ENCODE data around the gene KCNJ16. TPM values are rescaled to one million over a fixed set of nuclear protein-coding genes. Genes with fewer than 3 reads are reported as not detected.

KCNJ16 gene
- total RNA-seq, 1 donor from 2014 or later = 0.35 TPM

DNA sequence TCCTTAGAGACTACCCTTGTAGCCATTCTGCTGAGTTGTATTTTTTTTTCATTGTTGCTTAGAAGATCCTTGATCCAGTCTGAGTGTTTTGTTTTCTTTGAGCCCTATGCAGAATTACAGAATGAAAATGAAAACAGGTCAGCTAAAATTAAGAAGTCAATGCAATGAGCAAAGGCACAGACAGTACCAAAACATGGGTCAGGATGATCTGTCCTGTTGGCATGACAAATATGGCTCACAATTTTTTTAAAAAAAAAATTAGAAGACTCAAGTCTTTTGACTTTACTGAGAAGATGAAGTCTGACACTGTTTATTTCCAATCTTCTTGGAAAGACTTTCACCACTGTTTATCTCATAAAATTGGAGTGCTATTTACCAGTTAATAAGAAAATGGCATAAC, 32.4 kb downstream of the KCNJ16 start:
- H3K9me3 ChIP-seq = no peaks in the 10 kb centered on the region
- no peaks in the 10 kb centered on the region for H3K4me1 ChIP-seq
- DNase-seq = no peak
- no peak for ATAC-seq
- H3K4me3 ChIP-seq = no peak overlapping the region
- H3K27ac ChIP-seq = no peak overlapping the region
- no peaks in the 10 kb centered on the region for H3K36me3 ChIP-seq
- no peaks in the 10 kb centered on the region for H3K27me3 ChIP-seq
- TF ChIP-seq CTCF (IDR thresholded peaks at IDR 0.05) = no peak
- intact Hi-C loops (cut with DNase I) = no loop called here

GRCh38 chr17:70107904-70108565, 33.0 kb downstream of the KCNJ16 start:
- Histone ChIP-seq H3K36me3 (no peaks in the 10 kb centered on the region), H3K9me3 (no peaks in the 10 kb centered on the region), H3K4me3 (no peak overlapping the region), H3K27me3 (no peaks in the 10 kb centered on the region), H3K4me1 (no peaks in the 10 kb centered on the region), H3K27ac (no peak overlapping the region)
- intact Hi-C loops (cut with DNase I) = no loop called here
- no peak for TF ChIP-seq CTCF (IDR thresholded peaks at IDR 0.05)
- DNase-seq = no peak
- ATAC-seq = no peak

DNA sequence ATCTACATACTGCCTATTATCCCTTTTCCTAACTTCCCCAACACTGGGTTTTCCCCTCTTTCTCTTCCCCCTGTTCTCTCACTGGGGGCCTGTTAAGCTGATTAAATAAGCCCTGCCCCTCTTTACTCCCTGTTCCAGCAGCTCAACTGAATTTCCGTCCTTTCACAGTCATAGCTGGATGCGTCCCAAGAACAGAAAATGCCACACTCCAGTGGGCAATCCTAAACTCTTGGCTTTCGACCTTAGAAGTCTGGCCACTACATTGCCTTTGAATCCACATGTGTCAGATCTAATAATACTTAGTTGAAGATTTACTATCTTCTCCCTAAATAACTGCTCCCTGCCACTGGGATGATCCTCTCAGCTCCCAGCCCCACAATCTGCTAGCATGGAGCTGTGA, 34.5 kb downstream of the KCNJ16 start:
- intact Hi-C loops (cut with DNase I) = no loop called here
- Histone ChIP-seq H3K9me3 (no peaks in the 10 kb centered on the region), H3K4me1 (no peaks in the 10 kb centered on the region), H3K4me3 (no peak overlapping the region), H3K27ac (no peak overlapping the region), H3K27me3 (no peaks in the 10 kb centered on the region), H3K36me3 (no peaks in the 10 kb centered on the region)
- ATAC-seq = no peak
- no peak for DNase-seq
- no peak for TF ChIP-seq CTCF (IDR thresholded peaks at IDR 0.05)

GRCh38 chr17:70110443-70110880, 35.4 kb downstream of the KCNJ16 start:
- DNase-seq (no peak), ATAC-seq (no peak)
- TF ChIP-seq CTCF (IDR thresholded peaks at IDR 0.05) = no peak
- H3K27me3 ChIP-seq = no peaks in the 10 kb centered on the region
- no peaks in the 10 kb centered on the region for H3K4me1 ChIP-seq
- no peak overlapping the region for H3K4me3 ChIP-seq
- no peaks in the 10 kb centered on the region for H3K36me3 ChIP-seq
- intact Hi-C loops (cut with DNase I) = no loop called here
- H3K9me3 ChIP-seq = no peaks in the 10 kb centered on the region
- no peak overlapping the region for H3K27ac ChIP-seq

DNA sequence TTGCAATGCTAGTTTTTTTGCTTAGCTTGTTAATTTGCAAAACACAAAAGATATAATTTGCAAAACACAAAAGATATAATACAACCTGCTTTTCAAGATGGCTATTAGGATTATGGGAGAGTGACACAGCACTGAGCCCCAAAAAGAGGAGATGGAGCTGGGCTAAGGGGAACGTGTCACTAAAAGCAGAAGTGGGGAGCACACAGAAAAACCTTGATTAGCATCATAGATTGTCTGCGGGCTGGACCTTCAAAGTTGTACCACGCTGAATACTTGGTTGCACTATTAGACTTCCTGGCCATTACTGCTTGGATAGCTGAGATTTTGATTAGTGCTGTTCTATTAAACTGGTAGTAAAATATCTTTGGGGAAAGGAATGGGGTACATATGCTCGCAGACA, 36.2 kb downstream of the KCNJ16 start:
- no peaks in the 10 kb centered on the region for H3K36me3 ChIP-seq
- no peaks in the 10 kb centered on the region for H3K27me3 ChIP-seq
- H3K9me3 ChIP-seq = no peaks in the 10 kb centered on the region
- H3K4me1 ChIP-seq = no peaks in the 10 kb centered on the region
- DNase-seq = no peak
- TF ChIP-seq CTCF (IDR thresholded peaks at IDR 0.05) = no peak
- intact Hi-C loops (cut with DNase I) = no loop called here
- no peak for ATAC-seq
- no peak overlapping the region for H3K4me3 ChIP-seq
- no peak overlapping the region for H3K27ac ChIP-seq

GRCh38 chr17:70114405-70114804, 39.4 kb downstream of the KCNJ16 start:
- Histone ChIP-seq H3K9me3 (no peaks in the 10 kb centered on the region), H3K36me3 (no peaks in the 10 kb centered on the region), H3K27ac (no peak overlapping the region), H3K27me3 (no peaks in the 10 kb centered on the region), H3K4me3 (no peak overlapping the region), H3K4me1 (no peaks in the 10 kb centered on the region)
- ATAC-seq = no peak
- TF ChIP-seq CTCF (IDR thresholded peaks at IDR 0.05) = no peak
- intact Hi-C loops (cut with DNase I) = no loop called here
- no peak for DNase-seq
